HEK293 (cell line): ENCODE measurements around the gene NAGPA.

ENCODE experiments used
- CTCF ChIA-PET: fragments of 350-600 bp; formaldehyde crosslinking; extraction: SDS; loops from one replicate; lab custom pipeline; 2021; ENCODE audit warnings: antibody characterized with exemption; lab: Yijun Ruan, JAX
- POLR2A ChIA-PET: fragments of 300-600 bp; formaldehyde crosslinking; extraction: SDS; loops from one replicate; lab custom pipeline; 2020; ENCODE audit warnings: antibody characterized with exemption, inconsistent platforms; lab: Yijun Ruan, JAX
- H3K27ac ChIP-seq: fragments of 200-500 bp; sonication (Bioruptor generic); 2 replicates; pipeline ENCODE4 v1.5.1; 2014; ENCODE audit warnings: low read depth, low read length, control low read depth, inconsistent platforms; ENCODE audit errors: extremely low read depth
- H3K36me3 ChIP-seq, 2 experiments: fragments of 200-500 bp in 1 of 2; sonication (Bioruptor generic) in 1 of 2; 1 replicate in 1 of 2; 2 replicates in 1 of 2; pipeline ENCODE4 v1.5.1; 2014 to 2017; ENCODE audit warnings: inconsistent platforms in 2 of 2, low read length in 2 of 2; ENCODE audit not compliant: control insufficient read depth in 2 of 2, insufficient read depth in 1 of 2
- H3K4me1 ChIP-seq: fragments of 200-500 bp; sonication (Bioruptor generic); 2 replicates; pipeline ENCODE4 v1.5.1; 2014; ENCODE audit warnings: mild to moderate bottlenecking, low read length, inconsistent platforms; ENCODE audit not compliant: control insufficient read depth, insufficient read depth
- H3K4me3 ChIP-seq: 2 replicates; pipeline ENCODE4 v1.5.1; 2011; ENCODE audit warnings: low read depth, mild to moderate bottlenecking, control low read depth, low read length, moderate library complexity
- H3K9me3 ChIP-seq: fragments of 200-500 bp; sonication (Bioruptor generic); 2 replicates; pipeline ENCODE4 v1.5.1; 2014; ENCODE audit warnings: low read depth, low read length, inconsistent platforms; ENCODE audit not compliant: control insufficient read depth, insufficient read depth
- GLIS1 ChIP-seq: fragments of 450-650 bp; formaldehyde crosslinking; IDR thresholded peaks from 2 replicates; pipeline ENCODE4 v1.5.1; 2016; ENCODE audit warnings: missing biosample characterization, missing genetic modification characterization
- HOXC10 ChIP-seq: sonication (generic); formaldehyde crosslinking; IDR thresholded peaks from 2 replicates; pipeline ENCODE4 v1.8.1; 2023; ENCODE audit warnings: mild to moderate bottlenecking, missing genetic modification reagents
- HOXD13 ChIP-seq: sonication (generic); formaldehyde crosslinking; IDR thresholded peaks from 2 replicates; pipeline ENCODE4 v1.8.0; 2022; ENCODE audit warnings: missing genetic modification reagents, borderline replicate concordance
- INSM2 ChIP-seq: fragments of 450-650 bp; formaldehyde crosslinking; IDR thresholded peaks from 2 replicates; pipeline ENCODE4 v1.5.1; 2016; ENCODE audit warnings: missing biosample characterization, missing genetic modification characterization
- OSR2 ChIP-seq: fragments of 450-650 bp; formaldehyde crosslinking; IDR thresholded peaks from 2 replicates; pipeline ENCODE4 v1.5.1; 2016; ENCODE audit warnings: missing biosample characterization, missing genetic modification characterization
- SCRT2 ChIP-seq: fragments of 450-650 bp; formaldehyde crosslinking; IDR thresholded peaks from 2 replicates; pipeline ENCODE4 v1.5.1; 2016; ENCODE audit warnings: missing biosample characterization, missing genetic modification characterization
- ZNF155 ChIP-seq: fragments of 450-650 bp; formaldehyde crosslinking; IDR thresholded peaks from 2 replicates; pipeline ENCODE4 v1.5.1; 2016; ENCODE audit warnings: missing biosample characterization, missing genetic modification characterization
- ZNF175 ChIP-seq: fragments of 450-650 bp; formaldehyde crosslinking; IDR thresholded peaks from 2 replicates; pipeline ENCODE4 v1.5.1; 2016; ENCODE audit warnings: missing biosample characterization, missing genetic modification characterization
- ZNF24 ChIP-seq: fragments of 450-650 bp; formaldehyde crosslinking; IDR thresholded peaks from 2 replicates; pipeline ENCODE4 v1.5.1; 2016; ENCODE audit warnings: missing biosample characterization, missing genetic modification characterization
- ZNF366 ChIP-seq: fragments of 450-650 bp; formaldehyde crosslinking; conservative IDR thresholded peaks from 2 replicates; pipeline ENCODE4 v1.5.1; 2016; ENCODE audit warnings: missing biosample characterization, missing genetic modification characterization
- ZNF433 ChIP-seq: fragments of 450-650 bp; formaldehyde crosslinking; IDR thresholded peaks from 2 replicates; pipeline ENCODE4 v1.5.1; 2016; ENCODE audit warnings: missing biosample characterization, missing genetic modification characterization, low read depth
- ZNF473 ChIP-seq: fragments of 450-650 bp; formaldehyde crosslinking; IDR thresholded peaks from 2 replicates; pipeline ENCODE4 v1.5.1; 2017; ENCODE audit warnings: missing biosample characterization, missing genetic modification characterization
- ZNF514 ChIP-seq: fragments of 450-650 bp; formaldehyde crosslinking; IDR thresholded peaks from 2 replicates; pipeline ENCODE4 v1.5.1; 2016; ENCODE audit warnings: missing biosample characterization, missing genetic modification characterization
- ZNF521 ChIP-seq: fragments of 450-650 bp; formaldehyde crosslinking; IDR thresholded peaks from 2 replicates; pipeline ENCODE4 v1.5.1; 2017; ENCODE audit warnings: missing biosample characterization, mild to moderate bottlenecking, missing genetic modification characterization
- ZNF548 ChIP-seq: fragments of 450-650 bp; formaldehyde crosslinking; IDR thresholded peaks from 2 replicates; pipeline ENCODE4 v1.5.1; 2016; ENCODE audit warnings: missing biosample characterization, missing genetic modification characterization
- ZNF785 ChIP-seq: fragments of 450-650 bp; formaldehyde crosslinking; IDR thresholded peaks from 2 replicates; pipeline ENCODE4 v1.5.1; 2016; ENCODE audit warnings: missing biosample characterization, missing genetic modification characterization
- ZSCAN5A ChIP-seq: fragments of 450-650 bp; formaldehyde crosslinking; IDR thresholded peaks from 2 replicates; pipeline ENCODE4 v1.5.1; 2016; ENCODE audit warnings: missing biosample characterization, missing genetic modification characterization

The NAGPA gene

GRCh38 chr16:5006348-5007193 is 27.2 kb downstream of the NAGPA start:
- no peak overlapping the region for H3K4me3 ChIP-seq
- no peaks in the 10 kb centered on the region for H3K36me3 ChIP-seq
- no peaks in the 10 kb centered on the region for H3K9me3 ChIP-seq
- H3K4me1 ChIP-seq, result no peaks in the 10 kb centered on the region
- H3K27ac ChIP-seq, result no peak overlapping the region
- no peak for TF ChIP-seq ZNF473 (tag by site-specific recombination)
- peak; percentile 67 for TF ChIP-seq GLIS1 (tag by site-specific recombination)
- no peak for TF ChIP-seq ZNF785 (tag by site-specific recombination)
- TF ChIP-seq, all 188 proteins: peak for 1
- ChIA-PET POLR2A (interaction anchor here (0.6 kb wide), 2 partner anchors 23 to 1658 kb away, joined by 3 read pairs; no protein-coding TSS in a partner anchor), CTCF (interaction anchor here (0.6 kb wide), 1 partner anchor 24 kb away, joined by 3 read pairs; no protein-coding TSS in a partner anchor)

- H3K9me3 ChIP-seq, result no peaks in the 10 kb centered on the region
- no peak overlapping the region for H3K27ac ChIP-seq
- TF ChIP-seq HOXD13 (CRISPR knock-in tag), result no peak
- TF ChIP-seq ZNF175 (tag by site-specific recombination), result no peak
- TF ChIP-seq ZNF155, result no peak
- no peak for TF ChIP-seq ZNF433 (tag by site-specific recombination)
- TF ChIP-seq ZNF366 (tag by site-specific recombination), result no peak
- TF ChIP-seq ZNF514 (tag by site-specific recombination), result no peak
- H3K4me1 ChIP-seq, result no peaks in the 10 kb centered on the region
- no peak overlapping the region for H3K4me3 ChIP-seq
- POLR2A ChIA-PET, result no interaction called here
- CTCF ChIA-PET, result no interaction called here
- H3K36me3 ChIP-seq, result no peaks in the 10 kb centered on the region
Measured at GRCh38 chr16:5005916-5006315, 27.8 kb downstream of the NAGPA start.

- no peak overlapping the region for H3K27ac ChIP-seq
- no peaks in the 10 kb centered on the region for H3K36me3 ChIP-seq
- ChIA-PET POLR2A (interaction anchor here (0.9 kb wide), 1 partner anchor 30 kb away, joined by 3 read pairs; the partner anchor contains the start of gene NAGPA), CTCF (interaction anchor here (1.0 kb wide), 1 partner anchor 11 kb away, joined by 3 read pairs; no protein-coding TSS in a partner anchor)
- H3K4me1 ChIP-seq, result no peaks in the 10 kb centered on the region
- H3K9me3 ChIP-seq, result no peaks in the 10 kb centered on the region
- no peak overlapping the region for H3K4me3 ChIP-seq
- TF ChIP-seq SCRT2 (tag by site-specific recombination), result no peak
- no peak for TF ChIP-seq OSR2 (tag by site-specific recombination)
- TF ChIP-seq ZNF24 (tag by site-specific recombination), result no peak
- no peak for TF ChIP-seq HOXC10 (CRISPR knock-in tag)
- TF ChIP-seq ZNF548, result no peak
- TF ChIP-seq ZSCAN5A (tag by site-specific recombination), result no peak
- no peak for TF ChIP-seq INSM2 (tag by site-specific recombination)
- no peak for TF ChIP-seq ZNF521 (tag by site-specific recombination)
Measured at GRCh38 chr16:5004311-5004710, 29.4 kb downstream of the NAGPA start.
